Neural cell (in vitro differentiated cells): Measurements from ENCODE around the gene SPANXD. TPM values are rescaled to one million over a fixed set of nuclear protein-coding genes. Genes with fewer than 3 reads are reported as not detected.

Source experiments
- H2AFZ ChIP-seq: fragments of 200-600, 300-800 bp; sonication (generic), shearing (Covaris generic); 2 replicates; pipeline ENCODE4 v1.6.0; 2014; ENCODE audit warnings: low read depth, mild to moderate bottlenecking, antibody characterized with exemption, low read length, moderate library complexity
- H3F3A ChIP-seq: fragments of 200-600 bp; shearing (Covaris generic); 2 replicates; pipeline ENCODE4 v1.6.1; 2016; ENCODE audit warnings: mild to moderate bottlenecking, moderate library complexity, mixed read lengths, antibody characterized with exemption, low read length; ENCODE audit not compliant: insufficient read depth, poor library complexity, severe bottlenecking
- H3K27ac ChIP-seq: fragments of 200-600, 300-800 bp; sonication (generic), shearing (Covaris generic); 2 replicates; pipeline ENCODE4 v1.5.1; 2014; ENCODE audit warnings: mild to moderate bottlenecking, low read length, moderate library complexity
- H3K27me3 ChIP-seq: fragments of 300-800, 200-600 bp; sonication (generic), shearing (Covaris generic); 2 replicates; pipeline ENCODE4 v1.6.0; 2014; ENCODE audit warnings: mild to moderate bottlenecking, low read depth, low read length, moderate library complexity; ENCODE audit not compliant: insufficient read depth
- H3K36me3 ChIP-seq: fragments of 300-800, 200-600 bp; sonication (generic), shearing (Covaris generic); 2 replicates; pipeline ENCODE4 v1.5.1; 2014; ENCODE audit warnings: mild to moderate bottlenecking, antibody characterized with exemption, low read length, moderate library complexity; ENCODE audit not compliant: insufficient read depth
- H3K4me2 ChIP-seq: fragments of 300-800, 200-600 bp; sonication (generic), shearing (Covaris generic); 2 replicates; pipeline ENCODE4 v1.6.0; 2014; ENCODE audit warnings: mild to moderate bottlenecking, low read length
- H3K4me3 ChIP-seq: fragments of 300-800, 200-600 bp; sonication (generic), shearing (Covaris generic); 2 replicates; pipeline ENCODE4 v1.5.1; 2014; ENCODE audit warnings: mild to moderate bottlenecking, low read length, moderate library complexity
- H3K79me2 ChIP-seq: fragments of 200-600 bp; shearing (Covaris generic); replicated peaks from 2 replicates; pipeline ENCODE4 v1.6.0; 2014; ENCODE audit warnings: mild to moderate bottlenecking, low read length, moderate library complexity; ENCODE audit not compliant: insufficient read depth
- H3K9ac ChIP-seq: fragments of 300-800, 200-600 bp; sonication (generic), shearing (Covaris generic); 2 replicates; pipeline ENCODE4 v1.6.1; 2016; ENCODE audit warnings: mild to moderate bottlenecking, low read length, mixed read lengths
- H3K9me2 ChIP-seq: fragments of 200-600 bp; shearing (Covaris generic); 2 replicates; pipeline ENCODE4 v1.6.1; 2016; ENCODE audit warnings: mild to moderate bottlenecking, low read length, mixed read lengths; ENCODE audit not compliant: insufficient read depth
- H3K9me3 ChIP-seq: fragments of 200-600, 300-800 bp; sonication (generic), shearing (Covaris generic); 2 replicates; pipeline ENCODE4 v1.6.1; 2016; ENCODE audit warnings: mild to moderate bottlenecking, mixed run types, low read length, moderate library complexity, mixed read lengths
- H4K20me1 ChIP-seq: fragments of 200-600 bp; shearing (Covaris generic); 2 replicates; pipeline ENCODE4 v1.6.1; 2016; ENCODE audit warnings: mild to moderate bottlenecking, mixed run types; ENCODE audit not compliant: insufficient read depth
- EP300 ChIP-seq: fragments of 450-650 bp; conservative IDR thresholded peaks from 2 replicates; pipeline ENCODE4 v1.6.1; 2014; ENCODE audit warnings: antibody characterized with exemption, mild to moderate bottlenecking, moderate library complexity; ENCODE audit not compliant: poor library complexity, severe bottlenecking
- EZH2 ChIP-seq: fragments of 200-600, 300-800 bp; shearing (Covaris generic), sonication (generic); IDR thresholded peaks from 2 replicates; pipeline ENCODE4 v1.6.1; 2014; ENCODE audit warnings: antibody characterized with exemption, low read length, borderline replicate concordance, mild to moderate bottlenecking; ENCODE audit not compliant: insufficient read depth, poor library complexity, severe bottlenecking
- MXI1 ChIP-seq: fragments of 450-650 bp; conservative IDR thresholded peaks from 2 replicates; pipeline ENCODE4 v1.6.1; 2014; ENCODE audit warnings: antibody characterized with exemption, mild to moderate bottlenecking; ENCODE audit not compliant: poor library complexity, severe bottlenecking
- POLR2AphosphoS5 ChIP-seq: IDR thresholded peaks from 2 replicates; pipeline ENCODE4 v1.6.1; 2012
- RAD21 ChIP-seq: fragments of 450-650 bp; conservative IDR thresholded peaks from 2 replicates; pipeline ENCODE4 v1.6.1; 2014; ENCODE audit warnings: antibody characterized with exemption, mild to moderate bottlenecking, moderate library complexity
- SMC3 ChIP-seq: fragments of 450-650 bp; conservative IDR thresholded peaks from 2 replicates; pipeline ENCODE4 v1.6.1; 2014; ENCODE audit warnings: antibody characterized with exemption, mild to moderate bottlenecking, moderate library complexity; ENCODE audit not compliant: poor library complexity
- TAF1 ChIP-seq: IDR thresholded peaks from 2 replicates; pipeline ENCODE4 v1.6.1; 2012; ENCODE audit warnings: low read depth
- polyA plus RNA-seq: library from polyadenylated mRNA; depleted of rRNA; stranded (reverse); fragments of >200 nt; gene quantifications from 2 replicates; pipeline ENCODE4 v1.2.3, GENCODE V29; 2014
- TF ChIP-seq, protein P1 (sequence below): fragments of 450-650 bp; IDR thresholded peaks from 2 replicates; pipeline ENCODE4 v1.5.1; 2014; ENCODE audit warnings: antibody characterized with exemption, mild to moderate bottlenecking, moderate library complexity; ENCODE audit not compliant: poor library complexity, severe bottlenecking
- TF ChIP-seq, protein P2 (sequence below): IDR thresholded peaks from 2 replicates; pipeline ENCODE4 v1.6.1; 2012; ENCODE audit warnings: borderline replicate concordance

Gene SPANXD
- polyA plus RNA-seq, 1 donor from 2014 or later = not detected

DNA sequence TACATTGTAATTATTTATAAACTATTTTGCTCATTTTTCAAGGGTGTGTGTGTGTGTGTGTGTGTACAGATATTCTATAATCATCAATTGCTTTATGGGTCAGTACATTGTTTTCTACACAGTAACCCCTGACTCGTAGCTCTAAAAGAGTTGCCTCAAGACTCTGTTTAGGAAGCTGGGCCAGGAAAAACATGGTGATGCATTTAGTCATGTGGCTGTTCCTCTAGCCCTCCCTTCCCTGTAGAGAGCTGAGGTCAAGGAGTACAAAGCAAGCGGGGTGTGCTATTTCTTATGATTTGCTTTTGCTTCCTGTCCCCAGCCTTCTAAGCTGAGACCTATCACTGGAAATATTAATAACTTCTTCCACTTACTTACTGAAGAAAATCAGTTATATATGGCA, 34.8 kb upstream of the SPANXD start:
- no peak overlapping the region for H3K9ac ChIP-seq
- H2AFZ ChIP-seq = no peak overlapping the region
- no peaks in the 10 kb centered on the region for H3F3A ChIP-seq
- no peaks in the 10 kb centered on the region for H4K20me1 ChIP-seq
- H3K4me3 ChIP-seq = no peak overlapping the region
- no peaks in the 10 kb centered on the region for H3K27me3 ChIP-seq
- H3K9me3 ChIP-seq = no peaks in the 10 kb centered on the region
- no peaks in the 10 kb centered on the region for H3K9me2 ChIP-seq
- no peak overlapping the region for H3K4me2 ChIP-seq
- no peak overlapping the region for H3K27ac ChIP-seq
- no peaks in the 10 kb centered on the region for H3K36me3 ChIP-seq
- no peak for TF ChIP-seq EP300
- TF ChIP-seq MXI1 = no peak
- TF ChIP-seq, protein P1, sequence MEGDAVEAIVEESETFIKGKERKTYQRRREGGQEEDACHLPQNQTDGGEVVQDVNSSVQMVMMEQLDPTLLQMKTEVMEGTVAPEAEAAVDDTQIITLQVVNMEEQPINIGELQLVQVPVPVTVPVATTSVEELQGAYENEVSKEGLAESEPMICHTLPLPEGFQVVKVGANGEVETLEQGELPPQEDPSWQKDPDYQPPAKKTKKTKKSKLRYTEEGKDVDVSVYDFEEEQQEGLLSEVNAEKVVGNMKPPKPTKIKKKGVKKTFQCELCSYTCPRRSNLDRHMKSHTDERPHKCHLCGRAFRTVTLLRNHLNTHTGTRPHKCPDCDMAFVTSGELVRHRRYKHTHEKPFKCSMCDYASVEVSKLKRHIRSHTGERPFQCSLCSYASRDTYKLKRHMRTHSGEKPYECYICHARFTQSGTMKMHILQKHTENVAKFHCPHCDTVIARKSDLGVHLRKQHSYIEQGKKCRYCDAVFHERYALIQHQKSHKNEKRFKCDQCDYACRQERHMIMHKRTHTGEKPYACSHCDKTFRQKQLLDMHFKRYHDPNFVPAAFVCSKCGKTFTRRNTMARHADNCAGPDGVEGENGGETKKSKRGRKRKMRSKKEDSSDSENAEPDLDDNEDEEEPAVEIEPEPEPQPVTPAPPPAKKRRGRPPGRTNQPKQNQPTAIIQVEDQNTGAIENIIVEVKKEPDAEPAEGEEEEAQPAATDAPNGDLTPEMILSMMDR = no peak
- no peak for TF ChIP-seq RAD21
- TF ChIP-seq POLR2AphosphoS5 = no peak
- TF ChIP-seq, protein P2, sequence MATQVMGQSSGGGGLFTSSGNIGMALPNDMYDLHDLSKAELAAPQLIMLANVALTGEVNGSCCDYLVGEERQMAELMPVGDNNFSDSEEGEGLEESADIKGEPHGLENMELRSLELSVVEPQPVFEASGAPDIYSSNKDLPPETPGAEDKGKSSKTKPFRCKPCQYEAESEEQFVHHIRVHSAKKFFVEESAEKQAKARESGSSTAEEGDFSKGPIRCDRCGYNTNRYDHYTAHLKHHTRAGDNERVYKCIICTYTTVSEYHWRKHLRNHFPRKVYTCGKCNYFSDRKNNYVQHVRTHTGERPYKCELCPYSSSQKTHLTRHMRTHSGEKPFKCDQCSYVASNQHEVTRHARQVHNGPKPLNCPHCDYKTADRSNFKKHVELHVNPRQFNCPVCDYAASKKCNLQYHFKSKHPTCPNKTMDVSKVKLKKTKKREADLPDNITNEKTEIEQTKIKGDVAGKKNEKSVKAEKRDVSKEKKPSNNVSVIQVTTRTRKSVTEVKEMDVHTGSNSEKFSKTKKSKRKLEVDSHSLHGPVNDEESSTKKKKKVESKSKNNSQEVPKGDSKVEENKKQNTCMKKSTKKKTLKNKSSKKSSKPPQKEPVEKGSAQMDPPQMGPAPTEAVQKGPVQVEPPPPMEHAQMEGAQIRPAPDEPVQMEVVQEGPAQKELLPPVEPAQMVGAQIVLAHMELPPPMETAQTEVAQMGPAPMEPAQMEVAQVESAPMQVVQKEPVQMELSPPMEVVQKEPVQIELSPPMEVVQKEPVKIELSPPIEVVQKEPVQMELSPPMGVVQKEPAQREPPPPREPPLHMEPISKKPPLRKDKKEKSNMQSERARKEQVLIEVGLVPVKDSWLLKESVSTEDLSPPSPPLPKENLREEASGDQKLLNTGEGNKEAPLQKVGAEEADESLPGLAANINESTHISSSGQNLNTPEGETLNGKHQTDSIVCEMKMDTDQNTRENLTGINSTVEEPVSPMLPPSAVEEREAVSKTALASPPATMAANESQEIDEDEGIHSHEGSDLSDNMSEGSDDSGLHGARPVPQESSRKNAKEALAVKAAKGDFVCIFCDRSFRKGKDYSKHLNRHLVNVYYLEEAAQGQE = no peak
- no peak for TF ChIP-seq TAF1
- TF ChIP-seq EZH2 = no peak
- no peak for TF ChIP-seq SMC3
- no peaks in the 10 kb centered on the region for H3K79me2 ChIP-seq

DNA sequence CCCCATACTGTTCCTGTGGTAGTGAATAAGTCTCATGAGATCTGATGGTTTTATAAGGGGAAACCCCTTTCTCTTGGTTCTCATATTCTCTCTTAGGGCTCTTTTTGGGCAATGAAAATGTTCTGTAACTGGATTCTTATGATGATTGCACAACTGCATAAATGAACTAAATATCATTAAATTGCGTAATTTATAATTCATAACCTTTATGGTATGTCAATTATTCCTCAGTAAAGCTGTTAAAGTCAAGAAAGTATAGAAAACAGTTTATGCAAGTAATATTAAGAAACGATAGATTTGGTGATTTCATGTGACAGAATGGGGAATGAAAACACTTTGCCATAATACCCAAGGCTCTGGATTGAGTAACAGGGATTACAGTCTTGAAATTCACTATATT, 33.5 kb upstream of the SPANXD start:
- TF ChIP-seq SMC3 = no peak
- no peak for TF ChIP-seq EP300
- no peak for TF ChIP-seq MXI1
- TF ChIP-seq, protein P1 = no peak
- no peak for TF ChIP-seq RAD21
- no peak for TF ChIP-seq EZH2
- no peak for TF ChIP-seq POLR2AphosphoS5
- TF ChIP-seq, protein P2 = no peak
- TF ChIP-seq TAF1 = no peak

More for the DNA sequence above, 33.5 kb upstream of the SPANXD start:
- Histone ChIP-seq H3K4me2 (no peak overlapping the region), H3K27me3 (no peaks in the 10 kb centered on the region), H3K27ac (no peak overlapping the region), H4K20me1 (no peaks in the 10 kb centered on the region), H2AFZ (no peak overlapping the region), H3K9me2 (no peaks in the 10 kb centered on the region), H3K9ac (no peak overlapping the region), H3K4me3 (no peak overlapping the region), H3K9me3 (no peaks in the 10 kb centered on the region), H3F3A (no peaks in the 10 kb centered on the region), H3K79me2 (no peaks in the 10 kb centered on the region), H3K36me3 (no peaks in the 10 kb centered on the region)
